Endothelial cell of umbilical vein (primary cell): ENCODE data around the gene URI1. TPM values are rescaled to one million over a fixed set of nuclear protein-coding genes. Genes with fewer than 3 reads are reported as not detected.

Source experiments
- BruUV-seq: library from RNA; stranded (reverse); fragments of 400-500 nt; replicated peaks from 2 replicates; lab custom pipeline; 2021; lab: Mats Ljungman, UMichigan
- CTCF ChIA-PET: fragments of 300-600, 350-600 bp; sonication (Branson Sonifier 250); formaldehyde crosslinking; loops from one replicate; lab custom pipeline; 2021; ENCODE audit warnings: antibody characterized with exemption, inconsistent platforms; lab: Charles Lee
- POLR2A ChIA-PET: fragments of 300-600, 350-600 bp; sonication (Branson Sonifier 250); formaldehyde crosslinking; loops from one replicate; lab custom pipeline; 2021; ENCODE audit warnings: antibody characterized with exemption, inconsistent platforms; lab: Charles Lee
- DNase-seq: peaks from one replicate; pipeline ENCODE4 v3.0.0-alpha.2; 2011; ENCODE audit warnings: low read depth, low spot score
- FAIRE-seq: peaks from 2 replicates; lab custom pipeline; 2011; peaks lifted over from hg19 to GRCh38; lab: Jason Lieb, UNC
- H2AFZ ChIP-seq: 2 replicates; pipeline ENCODE4 v1.6.0; 2012; ENCODE audit warnings: low read depth, low read length, control low read depth, inconsistent platforms
- H3K27ac ChIP-seq: 2 replicates; pipeline ENCODE4 v1.5.1; 2011; ENCODE audit warnings: low read depth, mild to moderate bottlenecking, control low read depth, low read length, moderate library complexity; ENCODE audit not compliant: insufficient read depth
- H3K27me3 ChIP-seq, 2 experiments: 2 replicates each; pipeline versions ENCODE4 v1.6.0 to v1.6.1; 2011; ENCODE audit warnings: low read length in 2 of 2, mixed read lengths in 1 of 2; ENCODE audit not compliant: control insufficient read depth in 2 of 2, insufficient read depth in 2 of 2
- H3K36me3 ChIP-seq, 2 experiments: 2 replicates in 1 of 2; 3 replicates in 1 of 2; pipeline ENCODE4 v1.5.1; 2011; ENCODE audit warnings: low read length in 2 of 2, mild to moderate bottlenecking in 1 of 2, moderate library complexity in 1 of 2; ENCODE audit not compliant: control insufficient read depth in 2 of 2, insufficient read depth in 2 of 2; ENCODE audit errors: extremely low read depth in 1 of 2
- H3K4me1 ChIP-seq: 3 replicates; pipeline ENCODE4 v1.5.1; 2011; ENCODE audit warnings: mild to moderate bottlenecking, low read length; ENCODE audit not compliant: control insufficient read depth, insufficient read depth; ENCODE audit errors: extremely low read depth
- H3K4me2 ChIP-seq: 2 replicates; pipeline ENCODE4 v1.6.1; 2011; ENCODE audit warnings: low read length, control low read depth, mixed read lengths; ENCODE audit not compliant: insufficient read depth
- H3K4me3 ChIP-seq, 3 experiments: fragments of 200-600 bp in 1 of 3; sonication (generic), shearing (Covaris generic) in 1 of 3; replicated peaks in 1 of 3; 2 replicates each; pipeline ENCODE4 v1.5.1; 2011 to 2016; ENCODE audit warnings: control low read depth in 3 of 3, low read length in 3 of 3, mild to moderate bottlenecking in 2 of 3, inconsistent platforms in 1 of 3, low read depth in 1 of 3, moderate library complexity in 1 of 3; ENCODE audit not compliant: insufficient read depth in 1 of 3
- H3K79me2 ChIP-seq: 2 replicates; pipeline ENCODE4 v1.6.0; 2012; ENCODE audit warnings: low read length, inconsistent platforms; ENCODE audit not compliant: control insufficient read depth, insufficient read depth
- H3K9ac ChIP-seq: replicated peaks from 2 replicates; pipeline ENCODE3; 2011; ENCODE audit warnings: low read length, control low read depth; ENCODE audit not compliant: insufficient read depth; ENCODE audit errors: extremely low read depth
- H3K9me1 ChIP-seq: replicated peaks from 3 replicates; pipeline ENCODE4 v1.6.0; 2011; ENCODE audit warnings: mild to moderate bottlenecking, low read length; ENCODE audit not compliant: control insufficient read depth, insufficient read depth; ENCODE audit errors: extremely low read depth
- H3K9me3 ChIP-seq: replicated peaks from 2 replicates; pipeline ENCODE4 v1.5.1; 2012; ENCODE audit warnings: low read length, inconsistent platforms; ENCODE audit not compliant: control insufficient read depth, insufficient read depth
- H4K20me1 ChIP-seq: replicated peaks from 2 replicates; pipeline ENCODE3; 2011; ENCODE audit warnings: mild to moderate bottlenecking, low read length; ENCODE audit not compliant: control insufficient read depth, insufficient read depth; ENCODE audit errors: extremely low read depth
- CTCF ChIP-seq, 2 donors: IDR thresholded peaks; 1 replicate in 1 of 2; 2 replicates in 1 of 2; pipeline ENCODE4 v1.5.1; 2011; ENCODE audit warnings: low read length in 2 of 2, mild to moderate bottlenecking in 2 of 2, moderate library complexity in 2 of 2, control low read depth in 1 of 2, inconsistent platforms in 1 of 2, low read depth in 1 of 2; ENCODE audit not compliant: insufficient read depth in 1 of 2; ENCODE audit errors: extremely low read depth in 1 of 2
- FOS ChIP-seq: IDR thresholded peaks from 2 replicates; pipeline ENCODE4 v1.6.1; 2011; ENCODE audit warnings: mild to moderate bottlenecking, low read length, moderate library complexity, borderline replicate concordance; ENCODE audit not compliant: insufficient read depth
- JUN ChIP-seq: IDR thresholded peaks from 2 replicates; pipeline ENCODE4 v1.6.1; 2011; ENCODE audit warnings: borderline replicate concordance, low read depth; ENCODE audit not compliant: insufficient read length, insufficient read depth
- MYC ChIP-seq: IDR thresholded peaks from one replicate; pipeline ENCODE4 v1.6.1; 2011; ENCODE audit warnings: mild to moderate bottlenecking, low read depth, low read length
- POLR2A ChIP-seq: IDR thresholded peaks from 2 replicates; pipeline ENCODE4 v1.6.1; 2012; ENCODE audit warnings: low read depth, mild to moderate bottlenecking, control low read depth, low read length
- dilution Hi-C: fragments of 300-500 bp; cut with MboI; formaldehyde crosslinking; loops from one replicate; pipeline ENCODE4 v1.15.0; 2019; ENCODE audit warnings: low sequenced_read_pairs; ENCODE audit not compliant: extremely low pct_ligation_motif_present
- intact Hi-C: fragments of 100-400 bp; cut with micrococcal nuclease; formaldehyde crosslinking; loops from one replicate; pipeline ENCODE4 v1.10.0; 2022
- polyA plus RNA-seq, 4 experiments: library from polyadenylated mRNA; depleted of rRNA in 3 of 4; stranded (reverse) in 3 of 4; unstranded in 1 of 4; fragments of >200 nt; gene quantifications; 2 replicates each; pipeline versions ENCODE4 v1.2.1 to v1.2.3, GENCODE V29; 2011 to 2012; ENCODE audit warnings: missing spikeins in 1 of 4
- total RNA-seq: library from RNA; stranded (reverse); gene quantifications from 2 replicates; pipeline ENCODE4 v1.2.3, GENCODE V29; 2021

The URI1 gene
- total and polyA plus RNA-seq, 2 donors (not counting 3 experiments of a cell fraction or from before 2014, with no cell fraction given): 12.8 to 28.9 TPM

GRCh38 chr19:29904017-29904416 lies 38.0 kb upstream of the URI1 start:
- ChIA-PET POLR2A (no interaction called here), CTCF (no interaction called here)
- no peaks in the 10 kb centered on the region for H3K36me3 ChIP-seq
- H2AFZ ChIP-seq: no peak overlapping the region
- H3K4me1 ChIP-seq: no peaks in the 10 kb centered on the region
- no peaks in the 10 kb centered on the region for H3K79me2 ChIP-seq
- H3K27me3 ChIP-seq: no peaks in the 10 kb centered on the region
- H3K9me1 ChIP-seq: no peaks in the 10 kb centered on the region
- no TSS peak for BruUV-seq
- no peaks in the 10 kb centered on the region for H3K9me3 ChIP-seq
- DNase-seq (no peak), FAIRE-seq (no peak)
- no peak overlapping the region for H3K4me3 ChIP-seq
- no peak for TF ChIP-seq FOS
- no peak for TF ChIP-seq MYC
- TF ChIP-seq JUN: no peak
- no peak for TF ChIP-seq POLR2A
- no peak for TF ChIP-seq CTCF (IDR thresholded peaks at IDR 0.05; ENCODE audit: extremely low read depth in 1 of 2, insufficient read depth in 1 of 2, low read depth in 1 of 2, low read length in 2 of 2)
- no peaks in the 10 kb centered on the region for H4K20me1 ChIP-seq
- dilution Hi-C loops (no loop called here), intact Hi-C loops (no loop called here)
- no peak overlapping the region for H3K27ac ChIP-seq
- no peak overlapping the region for H3K9ac ChIP-seq
- no peak overlapping the region for H3K4me2 ChIP-seq
